HCT116 (cell line): ENCODE data around the gene SRGAP2B. TPM values are rescaled to one million over a fixed set of nuclear protein-coding genes. Genes with fewer than 3 reads are reported as not detected.
"Not testable (repeated sequence)": the region's sequence is repeated elsewhere in the genome, so short reads cannot be mapped to it uniquely, and the experiment has no call there.

Experiments
- ATAC-seq: fragments of 200-7000 bp; cut with Tn5 transposase; 2 replicates; pipeline ENCODE4 v1.9.1; 2020; ENCODE audit warnings: mild to moderate bottlenecking, moderate library complexity
- BruUV-seq: library from RNA; stranded (reverse); fragments of 400-500 nt; replicated peaks from 2 replicates; lab custom pipeline; 2021; lab: Mats Ljungman, UMichigan
- CTCF ChIA-PET: fragments of 300-600 bp; sonication (Branson Sonifier 250); formaldehyde crosslinking; loops from one replicate; lab custom pipeline; 2021; ENCODE audit warnings: antibody characterized with exemption; lab: Charles Lee
- POLR2A ChIA-PET: fragments of 300-600, 350-600 bp; sonication (Branson Sonifier 250); formaldehyde crosslinking; loops from one replicate; lab custom pipeline; 2021; ENCODE audit warnings: antibody characterized with exemption; lab: Charles Lee
- RAD21 ChIA-PET, 2 experiments: fragments of 300-600 bp; sonication (Branson Sonifier 250); formaldehyde crosslinking; loops; one replicate each; lab custom pipeline; 2023; ENCODE audit warnings: low total read pairs in 2 of 2; ENCODE audit not compliant: uncharacterized antibody in 2 of 2, unreplicated experiment in 2 of 2, low non-redundant PET in 1 of 2; lab: Charles Lee
- DNase-seq: peaks from one replicate; pipeline ENCODE4 v3.0.0-alpha.2; 2010; ENCODE audit warnings: low read depth, low spot score
- H2AFZ ChIP-seq: fragments of 200-600 bp; shearing (Covaris generic), sonication (generic); 2 replicates; pipeline ENCODE4 v1.6.1; 2017; ENCODE audit warnings: low read depth, mixed run types, mixed read lengths, antibody characterized with exemption, low read length; ENCODE audit not compliant: poor library complexity, severe bottlenecking
- H3K27ac ChIP-seq: 2 replicates; pipeline ENCODE4 v1.5.1; 2012; ENCODE audit warnings: low read depth, low read length
- H3K27me3 ChIP-seq: fragments of 200-600 bp; sonication (generic); 2 replicates; pipeline ENCODE4 v1.6.1; 2016; ENCODE audit warnings: mixed run types, low read length, mixed read lengths; ENCODE audit not compliant: insufficient read depth
- H3K36me3 ChIP-seq, 2 experiments: fragments of 200-500 bp in 1 of 2; fragments of 200-600 bp in 1 of 2; sonication (Bioruptor generic) in 1 of 2; sonication (generic) in 1 of 2; 2 replicates each; pipeline versions ENCODE4 v1.5.1 to v1.6.1; 2014 to 2016; ENCODE audit warnings: low read length in 2 of 2, inconsistent platforms in 1 of 2, mixed read lengths in 1 of 2, mixed run types in 1 of 2; ENCODE audit not compliant: insufficient read depth in 2 of 2, control insufficient read depth in 1 of 2
- H3K4me1 ChIP-seq, 2 experiments: fragments of 200-600 bp in 1 of 2; sonication (generic) in 1 of 2; 2 replicates each; pipeline versions ENCODE4 v1.5.1 to v1.6.1; 2012 to 2017; ENCODE audit warnings: low read length in 2 of 2, inconsistent platforms in 1 of 2, mild to moderate bottlenecking in 1 of 2, mixed read lengths in 1 of 2, mixed run types in 1 of 2, moderate library complexity in 1 of 2; ENCODE audit not compliant: insufficient read depth in 2 of 2, control insufficient read depth in 1 of 2
- H3K4me2 ChIP-seq: fragments of 200-600 bp; sonication (generic); 2 replicates; pipeline ENCODE4 v1.6.1; 2017; ENCODE audit warnings: mixed run types, low read length, mixed read lengths
- H3K4me3 ChIP-seq, 2 experiments: fragments of 200-600 bp in 1 of 2; sonication (generic) in 1 of 2; replicated peaks in 1 of 2; 2 replicates each; pipeline ENCODE4 v1.5.1; 2011 to 2016; ENCODE audit warnings: low read length in 2 of 2, control low read depth in 1 of 2, low read depth in 1 of 2, mild to moderate bottlenecking in 1 of 2, mixed read lengths in 1 of 2, mixed run types in 1 of 2
- H3K79me2 ChIP-seq: fragments of 200-600 bp; sonication (generic); 2 replicates; pipeline ENCODE4 v1.6.1; 2017; ENCODE audit warnings: mild to moderate bottlenecking, mixed run types, low read length, moderate library complexity, mixed read lengths; ENCODE audit not compliant: insufficient read depth
- H3K9ac ChIP-seq: fragments of 200-600 bp; sonication (generic); 2 replicates; pipeline ENCODE4 v1.6.1; 2016; ENCODE audit warnings: low read length, mixed read lengths
- H3K9me2 ChIP-seq: fragments of 200-600 bp; sonication (generic), shearing (Covaris generic); 2 replicates; pipeline ENCODE4 v1.6.1; 2017; ENCODE audit warnings: mixed run types, mild to moderate bottlenecking, moderate library complexity; ENCODE audit not compliant: insufficient read depth
- H3K9me3 ChIP-seq, 2 experiments: fragments of 200-500 bp in 1 of 2; fragments of 200-600 bp in 1 of 2; sonication (Bioruptor generic) in 1 of 2; sonication (generic) in 1 of 2; 2 replicates each; pipeline ENCODE4 v1.6.1; 2014 to 2017; ENCODE audit warnings: low read length in 2 of 2, mixed read lengths in 2 of 2, inconsistent platforms in 1 of 2, low read depth in 1 of 2, mild to moderate bottlenecking in 1 of 2, mixed run types in 1 of 2, moderate library complexity in 1 of 2; ENCODE audit not compliant: control insufficient read depth in 1 of 2, insufficient read depth in 1 of 2
- H4K20me1 ChIP-seq: fragments of 200-600 bp; sonication (generic), shearing (Covaris generic); 2 replicates; pipeline ENCODE4 v1.6.1; 2017; ENCODE audit warnings: mixed run types, mild to moderate bottlenecking, moderate library complexity; ENCODE audit not compliant: insufficient read depth
- intact Hi-C: fragments of 100-400 bp; cut with micrococcal nuclease; formaldehyde crosslinking; loops from 2 replicates; pipeline ENCODE4 v1.10.0; 2022
- total RNA-seq: library from RNA; stranded (reverse); gene quantifications from one replicate; pipeline ENCODE4 v1.2.1, GENCODE V29; 2021; ENCODE audit not compliant: unreplicated experiment

The SRGAP2B gene
- total RNA-seq, 1 experiment from 2014 or later: 31.2 TPM

DNA sequence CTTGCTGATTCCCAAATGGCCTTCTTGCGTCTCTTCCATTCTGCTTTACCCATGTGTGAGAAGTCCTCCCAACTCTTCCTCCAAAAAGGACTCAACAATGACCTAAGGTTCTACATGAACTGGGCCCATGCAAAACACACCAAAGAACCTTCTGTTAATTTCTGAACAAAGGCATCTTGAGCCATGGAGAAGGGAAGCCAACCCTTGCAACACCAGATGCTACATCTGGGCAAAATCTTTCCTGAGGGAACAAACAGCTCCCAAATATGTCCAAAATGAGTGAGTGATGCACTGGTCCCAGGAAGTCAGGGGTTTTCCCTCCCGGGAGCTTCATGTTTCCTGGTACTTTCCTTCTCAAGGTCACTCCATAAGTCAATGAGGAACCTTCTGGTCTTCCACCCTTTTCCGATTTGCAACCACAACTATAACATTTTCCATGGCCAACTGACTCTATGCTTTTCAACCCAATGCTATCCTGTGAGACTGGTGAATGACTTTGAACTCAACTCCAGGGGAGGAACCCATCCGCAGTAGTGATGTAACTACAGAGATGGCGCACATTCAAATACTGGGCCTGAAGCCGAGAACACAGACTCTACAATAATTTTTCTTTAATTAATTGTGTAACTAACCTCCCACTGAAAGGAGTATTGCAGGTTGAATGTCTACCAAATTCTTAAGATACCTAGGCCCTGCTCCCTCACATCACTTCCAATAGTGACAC, 112.2 kb downstream of the SRGAP2B start:
- DNase-seq, H2AFZ ChIP-seq, CTCF ChIA-PET, H3K4me1 ChIP-seq, H4K20me1 ChIP-seq, RAD21 ChIA-PET, BruUV-seq, H3K27me3 ChIP-seq, H3K4me3 ChIP-seq, H3K9me3 ChIP-seq, H3K9ac ChIP-seq, H3K36me3 ChIP-seq, H3K4me2 ChIP-seq, POLR2A ChIA-PET, H3K27ac ChIP-seq, H3K79me2 ChIP-seq, ATAC-seq, H3K9me2 ChIP-seq, intact Hi-C loops: not testable (repeated sequence)

- DNase-seq, ATAC-seq, BruUV-seq, H3K4me3 ChIP-seq, H3K36me3 ChIP-seq, H4K20me1 ChIP-seq, H3K79me2 ChIP-seq, H3K27ac ChIP-seq, RAD21 ChIA-PET, H3K4me2 ChIP-seq, H3K9me3 ChIP-seq, H3K9ac ChIP-seq, POLR2A ChIA-PET, H3K4me1 ChIP-seq, intact Hi-C loops, H3K9me2 ChIP-seq, H3K27me3 ChIP-seq, H2AFZ ChIP-seq, CTCF ChIA-PET: not testable (repeated sequence)
Observed at GRCh38 chr1:144981157-144981556, 114.0 kb downstream of the SRGAP2B start.

DNA sequence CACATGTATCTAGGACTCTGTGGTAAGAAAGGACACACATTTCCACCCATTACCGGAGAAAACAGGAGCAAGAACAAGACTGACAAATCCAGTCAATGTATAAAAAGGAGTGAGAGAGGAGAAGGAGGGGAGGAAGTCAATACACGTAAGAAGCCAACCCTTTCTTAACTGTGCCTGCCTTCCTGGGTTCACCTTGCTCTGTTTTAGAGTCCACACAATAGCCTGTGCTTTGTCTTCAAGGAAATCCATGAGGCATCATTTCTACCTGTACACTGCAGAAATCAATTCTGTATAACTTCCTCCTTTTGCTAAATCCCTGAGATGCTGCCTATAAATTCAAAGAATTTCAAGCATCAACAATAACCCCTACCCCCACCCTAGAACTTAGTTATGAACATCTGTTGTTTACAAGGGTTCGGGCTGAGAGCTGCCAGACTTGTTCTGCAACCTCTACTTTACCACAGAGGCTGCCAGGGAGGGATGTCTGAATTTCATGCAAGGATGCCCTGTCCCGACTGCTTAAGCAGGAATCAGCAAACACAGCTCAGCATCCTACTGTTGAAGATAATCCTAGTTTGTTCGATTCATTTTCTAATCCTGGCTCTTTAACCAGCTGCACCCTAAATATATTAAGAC, 115.0 kb downstream of the SRGAP2B start:
- intact Hi-C loops, H3K4me2 ChIP-seq, BruUV-seq, H3K4me3 ChIP-seq, H2AFZ ChIP-seq, H3K9me3 ChIP-seq, H3K9me2 ChIP-seq, H3K4me1 ChIP-seq, POLR2A ChIA-PET, CTCF ChIA-PET, H3K79me2 ChIP-seq, H3K27ac ChIP-seq, H3K27me3 ChIP-seq, RAD21 ChIA-PET, H4K20me1 ChIP-seq, DNase-seq, H3K36me3 ChIP-seq, H3K9ac ChIP-seq: not testable (repeated sequence)
- peak; percentile 68 for ATAC-seq

DNA sequence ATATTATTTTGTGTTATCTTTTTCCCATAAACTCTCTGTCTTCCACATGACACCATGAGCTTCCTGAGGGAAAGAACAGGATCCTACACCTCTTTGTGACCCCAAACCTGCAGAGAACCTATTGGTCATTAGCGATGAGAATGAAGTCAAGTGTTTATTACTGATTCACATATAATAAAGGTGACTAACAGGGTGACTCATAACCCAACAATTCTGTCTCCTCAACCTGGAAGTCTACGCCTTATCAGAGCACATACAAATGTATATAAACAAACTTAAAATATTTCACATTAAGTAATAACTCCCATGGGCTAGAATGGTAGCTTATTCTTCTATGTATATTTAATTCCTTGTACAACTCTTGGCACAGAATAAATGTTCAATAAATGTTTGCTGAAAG, 117.3 kb downstream of the SRGAP2B start:
- H3K27ac ChIP-seq, RAD21 ChIA-PET, H3K79me2 ChIP-seq, POLR2A ChIA-PET, H3K4me3 ChIP-seq, H3K9me2 ChIP-seq, H3K4me1 ChIP-seq, CTCF ChIA-PET, intact Hi-C loops, DNase-seq, H2AFZ ChIP-seq, H3K4me2 ChIP-seq, H4K20me1 ChIP-seq, H3K9me3 ChIP-seq, H3K27me3 ChIP-seq, H3K9ac ChIP-seq, H3K36me3 ChIP-seq, BruUV-seq: not testable (repeated sequence)
- peak; percentile 85 for ATAC-seq
